Tongue (tissue), 1 donor: Measurements from ENCODE around the gene TCEAL3. TPM values are rescaled to one million over a fixed set of nuclear protein-coding genes. Genes with fewer than 3 reads are reported as not detected.

Source experiments
- total RNA-seq: library from RNA; depleted of rRNA; stranded (reverse); fragments of >200 nt; gene quantifications from one replicate; pipeline ENCODE4 v1.2.3, GENCODE V29; 2014

The TCEAL3 gene
- total RNA-seq, 1 donor from 2014 or later: 5.8 TPM

Other genes starting within 250 kb of the TCEAL3 start
- 146 TPM for gene BEX3, start 231.4 kb upstream of the TCEAL3 start, total RNA-seq
- 0.31 TPM for gene RAB40A, start 88.5 kb upstream of the TCEAL3 start, total RNA-seq
- gene TCEAL4, start 22.4 kb upstream of the TCEAL3 start, total RNA-seq: 43.1 TPM
- gene TCEAL1, start 21.0 kb downstream of the TCEAL3 start, total RNA-seq: 44.8 TPM
- gene MORF4L2, start 78.7 kb downstream of the TCEAL3 start, total RNA-seq: 311 TPM
- gene TMEM31, start 102.9 kb downstream of the TCEAL3 start, total RNA-seq: not detected
- gene PLP1, start 168.9 kb downstream of the TCEAL3 start, total RNA-seq: 84.1 TPM
- gene RAB9B, start 224.3 kb downstream of the TCEAL3 start, total RNA-seq: 36.2 TPM